H9 (cell line): ENCODE measurements around the gene PCDHGA9. TPM values are rescaled to one million over a fixed set of nuclear protein-coding genes. Genes with fewer than 3 reads are reported as not detected.

Experiments
- DNase-seq: peaks from one replicate; pipeline ENCODE4 v3.0.0-alpha.2; 2017
- H2AFZ ChIP-seq: one replicate; pipeline ENCODE4 v1.6.1; 2013; ENCODE audit warnings: mild to moderate bottlenecking, low read length, control low read depth, moderate library complexity
- H2AK5ac ChIP-seq: 2 replicates; pipeline ENCODE4 v1.6.1; 2013; ENCODE audit warnings: low read length, control low read depth, mixed read lengths; ENCODE audit not compliant: insufficient read length
- H2BK120ac ChIP-seq: one replicate; pipeline ENCODE4 v1.6.1; 2013; ENCODE audit warnings: low read depth, mild to moderate bottlenecking, low read length, control low read depth, inconsistent platforms; ENCODE audit not compliant: poor library complexity, severe bottlenecking
- H2BK12ac ChIP-seq: 2 replicates; pipeline ENCODE4 v1.6.1; 2013; ENCODE audit warnings: low read length, control low read depth, mixed read lengths, low read depth; ENCODE audit not compliant: insufficient read length
- H2BK15ac ChIP-seq: 2 replicates; pipeline ENCODE4 v1.6.1; 2013; ENCODE audit warnings: low read depth, low read length, control low read depth
- H2BK20ac ChIP-seq: one replicate; pipeline ENCODE4 v1.6.1; 2013; ENCODE audit warnings: low read depth, mild to moderate bottlenecking, low read length, control low read depth, inconsistent platforms; ENCODE audit not compliant: poor library complexity, severe bottlenecking
- H2BK5ac ChIP-seq: 2 replicates; pipeline ENCODE4 v1.6.1; 2013; ENCODE audit warnings: low read length, control low read depth, mixed read lengths; ENCODE audit not compliant: insufficient read length
- H3K14ac ChIP-seq: 2 replicates; pipeline ENCODE4 v1.6.1; 2013; ENCODE audit warnings: low read length, control low read depth; ENCODE audit not compliant: insufficient read depth
- H3K18ac ChIP-seq: 2 replicates; pipeline ENCODE4 v1.6.1; 2013; ENCODE audit warnings: low read depth, mild to moderate bottlenecking, mixed read lengths, low read length, control low read depth; ENCODE audit not compliant: insufficient read length
- H3K23ac ChIP-seq: 2 replicates; pipeline ENCODE4 v1.6.1; 2013; ENCODE audit warnings: low read length, control low read depth, mixed read lengths, low read depth; ENCODE audit not compliant: insufficient read length
- H3K23me2 ChIP-seq: 2 replicates; pipeline ENCODE4 v1.6.1; 2013; ENCODE audit warnings: low read depth, mild to moderate bottlenecking, mixed read lengths, low read length, control low read depth; ENCODE audit not compliant: insufficient read length, poor library complexity, severe bottlenecking
- H3K27ac ChIP-seq: 2 replicates; pipeline ENCODE4 v1.5.1; 2013; ENCODE audit warnings: low read length, control low read depth, mixed read lengths, low read depth; ENCODE audit not compliant: insufficient read length
- H3K27me3 ChIP-seq: 2 replicates; pipeline ENCODE4 v1.6.1; 2013; ENCODE audit warnings: low read length, control low read depth, inconsistent platforms; ENCODE audit not compliant: insufficient read depth
- H3K4ac ChIP-seq: 2 replicates; pipeline ENCODE4 v1.6.1; 2013; ENCODE audit warnings: low read depth, mild to moderate bottlenecking, control low read depth, inconsistent platforms, low read length, moderate library complexity
- H3K4me1 ChIP-seq: 2 replicates; pipeline ENCODE4 v1.6.1; 2013; ENCODE audit warnings: low read length, control low read depth, inconsistent platforms; ENCODE audit not compliant: insufficient read depth
- H3K4me2 ChIP-seq: 2 replicates; pipeline ENCODE4 v1.6.1; 2013; ENCODE audit warnings: low read length, control low read depth, mixed read lengths; ENCODE audit not compliant: insufficient read length, insufficient read depth
- H3K56ac ChIP-seq: 2 replicates; pipeline ENCODE4 v1.6.1; 2013; ENCODE audit warnings: low read depth, mild to moderate bottlenecking, mixed read lengths, low read length, control low read depth; ENCODE audit not compliant: insufficient read length
- H3K79me1 ChIP-seq: 2 replicates; pipeline ENCODE4 v1.6.1; 2013; ENCODE audit warnings: low read depth, mild to moderate bottlenecking, moderate library complexity, low read length, control low read depth, inconsistent platforms; ENCODE audit not compliant: insufficient read depth, poor library complexity, severe bottlenecking
- H3K79me2 ChIP-seq: 2 replicates; pipeline ENCODE4 v1.6.1; 2013; ENCODE audit warnings: low read length, control low read depth, inconsistent platforms; ENCODE audit not compliant: insufficient read depth
- H3K9ac ChIP-seq: 2 replicates; pipeline ENCODE4 v1.6.1; 2013; ENCODE audit warnings: low read length, control low read depth, mixed read lengths; ENCODE audit not compliant: insufficient read length; ENCODE audit errors: extremely low read depth
- H3K9me3 ChIP-seq: one replicate; pipeline ENCODE4 v1.6.1; 2013; ENCODE audit warnings: low read depth, low read length, inconsistent platforms; ENCODE audit not compliant: control insufficient read depth
- H3T11ph ChIP-seq: one replicate; pipeline ENCODE4 v1.6.1; 2013; ENCODE audit warnings: mild to moderate bottlenecking, low read length, control low read depth, inconsistent platforms
- H4K20me1 ChIP-seq: one replicate; pipeline ENCODE4 v1.6.1; 2013; ENCODE audit not compliant: control insufficient read depth, insufficient read length, insufficient read depth
- H4K5ac ChIP-seq: 2 replicates; pipeline ENCODE4 v1.6.1; 2013; ENCODE audit warnings: low read depth, mild to moderate bottlenecking, mixed read lengths, low read length, control low read depth; ENCODE audit not compliant: insufficient read length
- H4K8ac ChIP-seq: replicated peaks from 2 replicates; pipeline ENCODE4 v1.6.1; 2013; ENCODE audit warnings: low read length, control low read depth, mixed read lengths, low read depth; ENCODE audit not compliant: insufficient read length
- H4K91ac ChIP-seq: 2 replicates; pipeline ENCODE4 v1.6.1; 2013; ENCODE audit warnings: low read depth, mild to moderate bottlenecking, moderate library complexity, mixed read lengths, low read length, control low read depth; ENCODE audit not compliant: insufficient read length
- H3K27ac Mint-ChIP-seq, 3 experiments: 2 replicates in 2 of 3; 3 replicates in 1 of 3; pipeline ENCODE4 v1.8.0; 2020 to 2021; ENCODE audit warnings: mixed read lengths in 3 of 3, mild to moderate bottlenecking in 1 of 3, moderate library complexity in 1 of 3
- H3K27me3 Mint-ChIP-seq: 2 replicates; pipeline ENCODE4 v1.8.0; 2021; ENCODE audit warnings: low read depth, mild to moderate bottlenecking, moderate library complexity, mixed read lengths
- H3K36me3 Mint-ChIP-seq, 3 experiments: 2 replicates in 2 of 3; 3 replicates in 1 of 3; pipeline ENCODE4 v1.8.0; 2020 to 2021; ENCODE audit warnings: low read depth in 3 of 3, mixed read lengths in 3 of 3; ENCODE audit not compliant: insufficient read depth in 1 of 3
- H3K4me1 Mint-ChIP-seq, 2 experiments: 2 replicates each; pipeline ENCODE4 v1.8.0; 2020; ENCODE audit warnings: mixed read lengths in 2 of 2
- H3K4me3 Mint-ChIP-seq, 2 experiments: 2 replicates in 1 of 2; 3 replicates in 1 of 2; pipeline ENCODE4 v1.8.0; 2020 to 2021; ENCODE audit warnings: mild to moderate bottlenecking in 2 of 2, mixed read lengths in 2 of 2, moderate library complexity in 1 of 2
- H3K9me3 Mint-ChIP-seq, 2 experiments: 2 replicates in 1 of 2; 3 replicates in 1 of 2; pipeline ENCODE4 v1.8.0; 2020; ENCODE audit warnings: mild to moderate bottlenecking in 2 of 2, mixed read lengths in 2 of 2, moderate library complexity in 1 of 2
- CTCF ChIP-seq: fragments of 200-600 bp; sonication (generic); conservative IDR thresholded peaks from 3 replicates; pipeline ENCODE4 v1.8.0; 2021; ENCODE audit warnings: antibody characterized with exemption, mild to moderate bottlenecking
- WGBS: extraction: QIAGEN DNeasy Blood & Tissue Kit; methylation state at CpG from one replicate; pipeline ENCODE4 v1.1.7; 2013; ENCODE audit warnings: missing lambda C conversion rate, low lambda C conversion rate, mixed read lengths; ENCODE audit not compliant: insufficient read length; ENCODE audit errors: extremely low coverage; 5-methylcytosine and 5-hydroxymethylcytosine counted together
- total RNA-seq: library from RNA; stranded (reverse); gene quantifications from 2 replicates; pipeline ENCODE4 v1.2.1, GENCODE V29; 2021

The PCDHGA9 gene
- total RNA-seq, 1 experiment from 2014 or later: 1.3 TPM

GRCh38 chr5:141420855-141421488, 18.4 kb downstream of the PCDHGA9 start, which contains the start of gene PCDHGA11:
TSS of gene PCDHGA11 (plus strand) at chr5:141421051. CDS start at chr5:141421228, 177 bp downstream.
- Histone ChIP-seq H3T11ph (no peak within 1 kb of the TSS), H2BK12ac (no peak within 1 kb of the TSS), H3K23ac (no peak within 1 kb of the TSS), H3K79me1 (no peaks in the 10 kb centered on the region), H3K18ac (no peak within 1 kb of the TSS), H2BK15ac (no peak within 1 kb of the TSS), H3K4me1 (no peaks in the 10 kb centered on the region), H3K14ac (0 out of 2 replicates have a peak within 1 kb of the TSS, but pooled peaks have one; percentile 11), H2AK5ac (no peak within 1 kb of the TSS), H2AFZ (no peak within 1 kb of the TSS), H3K56ac (no peak within 1 kb of the TSS), H3K9me3 (peaks cover 13% of the 10 kb centered on the region), H3K4ac (no peak within 1 kb of the TSS), H2BK120ac (no peak within 1 kb of the TSS), H2BK5ac (no peak within 1 kb of the TSS), H4K8ac (no peak within 1 kb of the TSS), H4K91ac (no peak within 1 kb of the TSS), H4K5ac (no peak within 1 kb of the TSS), H2BK20ac (no peak within 1 kb of the TSS), H3K27ac (no peak within 1 kb of the TSS), H3K27me3 (no peaks in the 10 kb centered on the region; the same call in 1 of the 2 replicates), H4K20me1 (no peaks in the 10 kb centered on the region), H3K4me2 (no peak within 1 kb of the TSS), H3K23me2 (peaks cover 7% of the 10 kb centered on the region), H3K79me2 (no peaks in the 10 kb centered on the region), H3K9ac (no peak within 1 kb of the TSS)
- Mint-ChIP-seq H3K36me3 (peaks cover 52 to 85% (median 59%) of the 10 kb centered on the region in 3 experiments), H3K4me3 (peak within 1 kb of the TSS; percentile 32 to 60; a peak in 3 of 5 replicates), H3K27me3 (peaks cover 17% of the 10 kb centered on the region), H3K27ac (peak within 1 kb of the TSS in 1 of 3 experiments; percentile 35; a peak in 2 of 7 replicates), H3K9me3 (peaks cover 62 to 76% of the 10 kb centered on the region in 2 experiments), H3K4me1 (peaks cover 4 to 9% of the 10 kb centered on the region in 2 experiments; a peak in 3 of 4 replicates)
- DNase-seq: peak; percentile 74
- peak; percentile 74 for TF ChIP-seq CTCF
- no CpG with 5 or more reads among the region's 42 CpGs for WGBS
